Testis (tissue), 3 donors: ENCODE results near the gene OLFM1. TPM values are rescaled to one million over a fixed set of nuclear protein-coding genes. Genes with fewer than 3 reads are reported as not detected.

Experiments
- DNase-seq: peaks from one replicate; pipeline ENCODE4 v3.0.0-alpha.2; 2019
- H3K27ac ChIP-seq, 2 donors: fragments of 200-600 bp; sonication (generic); one replicate each; pipeline ENCODE4 v1.5.1; 2019
- H3K27me3 ChIP-seq: fragments of 200-600 bp; sonication (generic); one replicate; pipeline ENCODE4 v1.5.1; 2019
- H3K36me3 ChIP-seq: fragments of 200-600 bp; sonication (generic); one replicate; pipeline ENCODE4 v1.5.1; 2017; ENCODE audit warnings: low read depth; ENCODE audit errors: missing control alignments
- H3K4me1 ChIP-seq: fragments of 200-600 bp; sonication (generic); one replicate; pipeline ENCODE4 v1.5.1; 2019
- H3K4me3 ChIP-seq, 2 donors: fragments of 200-600 bp; sonication (generic); one replicate each; pipeline ENCODE4 v1.5.1; 2017 to 2019
- H3K9me3 ChIP-seq: fragments of 200-600 bp; sonication (generic); one replicate; pipeline ENCODE4 v1.5.1; 2017
- POLR2A ChIP-seq: fragments of 450-650 bp; IDR thresholded peaks from one replicate; pipeline ENCODE4 v1.6.1; 2017; ENCODE audit warnings: antibody characterized with exemption, mild to moderate bottlenecking, moderate library complexity
- WGBS, 2 donors: methylation state at CpG; one replicate each; pipeline ENCODE4 v1.1.5; 2018; 5-methylcytosine and 5-hydroxymethylcytosine counted together
- intact Hi-C: fragments of 100-400 bp; cut with DNase I; formaldehyde crosslinking; loops from one replicate; pipeline ENCODE4 v1.15.1; 2023; ENCODE audit warnings: low total_unique reads
- polyA plus RNA-seq: library from polyadenylated mRNA; stranded (reverse); fragments of 350-450 nt; fragmentation: Illumina TruSeq; extraction: RNeasy Lipid Tissue Mini Kit (QIAGEN cat#74804); gene quantifications from one replicate; pipeline ENCODE4 v1.2.3, GENCODE V29; 2014; ENCODE audit warnings: low read depth, low replicate concordance; ENCODE audit not compliant: insufficient read depth
- total RNA-seq, 2 donors: library from RNA; depleted of rRNA; stranded (reverse); fragments of >200 nt; gene quantifications; one replicate each; pipeline ENCODE4 v1.2.3, GENCODE V29; 2016
- TF ChIP-seq, protein P1 (sequence below), 3 experiments: fragments of 450-650 bp in 2 of 3; fragments of 200-600 bp in 1 of 3; sonication (generic) in 1 of 3; IDR thresholded peaks; one replicate each; pipeline ENCODE4 v1.5.1; 2016 to 2019; ENCODE audit warnings: antibody characterized with exemption in 3 of 3, mild to moderate bottlenecking in 2 of 3, moderate library complexity in 1 of 3

The OLFM1 gene
- total and polyA plus RNA-seq, 3 donors from 2014 or later: 13.9 to 24.4 (median 16.0) TPM

DNA sequence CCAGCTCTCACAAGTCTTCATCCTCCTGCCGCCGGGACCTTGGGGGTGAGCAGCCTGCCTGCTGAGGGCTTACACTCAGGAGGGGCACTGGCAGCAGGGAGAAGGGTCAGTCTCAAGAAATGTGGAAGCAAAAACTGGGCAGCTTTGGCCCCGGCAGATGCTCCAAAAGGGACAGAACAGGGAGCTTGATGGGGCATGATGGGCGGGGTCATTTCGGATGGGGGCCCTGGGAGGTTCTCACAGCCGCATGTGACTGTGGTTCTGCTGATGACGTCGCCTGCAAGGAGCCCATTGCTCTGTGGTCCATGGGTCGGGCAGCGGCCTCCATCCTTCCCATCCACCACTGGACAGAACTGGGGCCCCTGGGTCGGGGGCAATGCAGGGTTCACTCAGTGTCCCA lies 76.6 kb downstream of the OLFM1 start:
- no peak for DNase-seq
- intact Hi-C loops: no loop called here
- Histone ChIP-seq H3K27me3 (no peaks in the 10 kb centered on the region), H3K36me3 (no peaks in the 10 kb centered on the region), H3K27ac (no peak overlapping the region), H3K4me3 (no peak overlapping the region), H3K9me3 (no peaks in the 10 kb centered on the region), H3K4me1 (peaks cover 3% of the 10 kb centered on the region)
- no peak for TF ChIP-seq POLR2A
- TF ChIP-seq, protein P1, sequence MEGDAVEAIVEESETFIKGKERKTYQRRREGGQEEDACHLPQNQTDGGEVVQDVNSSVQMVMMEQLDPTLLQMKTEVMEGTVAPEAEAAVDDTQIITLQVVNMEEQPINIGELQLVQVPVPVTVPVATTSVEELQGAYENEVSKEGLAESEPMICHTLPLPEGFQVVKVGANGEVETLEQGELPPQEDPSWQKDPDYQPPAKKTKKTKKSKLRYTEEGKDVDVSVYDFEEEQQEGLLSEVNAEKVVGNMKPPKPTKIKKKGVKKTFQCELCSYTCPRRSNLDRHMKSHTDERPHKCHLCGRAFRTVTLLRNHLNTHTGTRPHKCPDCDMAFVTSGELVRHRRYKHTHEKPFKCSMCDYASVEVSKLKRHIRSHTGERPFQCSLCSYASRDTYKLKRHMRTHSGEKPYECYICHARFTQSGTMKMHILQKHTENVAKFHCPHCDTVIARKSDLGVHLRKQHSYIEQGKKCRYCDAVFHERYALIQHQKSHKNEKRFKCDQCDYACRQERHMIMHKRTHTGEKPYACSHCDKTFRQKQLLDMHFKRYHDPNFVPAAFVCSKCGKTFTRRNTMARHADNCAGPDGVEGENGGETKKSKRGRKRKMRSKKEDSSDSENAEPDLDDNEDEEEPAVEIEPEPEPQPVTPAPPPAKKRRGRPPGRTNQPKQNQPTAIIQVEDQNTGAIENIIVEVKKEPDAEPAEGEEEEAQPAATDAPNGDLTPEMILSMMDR (IDR thresholded peaks at IDR 0.05): no peak
- 77 to 78% methylated on average over 11 of the region's 11 CpGs for WGBS, 2 donors

GRCh38 chr9:135165003-135165711 lies 77.7 kb downstream of the OLFM1 start:
- TF ChIP-seq POLR2A: no peak
- TF ChIP-seq, protein P1 (IDR thresholded peaks at IDR 0.05): no peak
- H3K9me3 ChIP-seq: no peaks in the 10 kb centered on the region
- H3K4me1 ChIP-seq: peaks cover 3% of the 10 kb centered on the region
- no peak overlapping the region for H3K4me3 ChIP-seq
- H3K36me3 ChIP-seq: no peaks in the 10 kb centered on the region
- no peak overlapping the region for H3K27ac ChIP-seq
- 80 to 86% methylated on average over 18 of the region's 18 CpGs for WGBS, 2 donors
- DNase-seq: no peak
- intact Hi-C loops: no loop called here
- no peaks in the 10 kb centered on the region for H3K27me3 ChIP-seq

DNA sequence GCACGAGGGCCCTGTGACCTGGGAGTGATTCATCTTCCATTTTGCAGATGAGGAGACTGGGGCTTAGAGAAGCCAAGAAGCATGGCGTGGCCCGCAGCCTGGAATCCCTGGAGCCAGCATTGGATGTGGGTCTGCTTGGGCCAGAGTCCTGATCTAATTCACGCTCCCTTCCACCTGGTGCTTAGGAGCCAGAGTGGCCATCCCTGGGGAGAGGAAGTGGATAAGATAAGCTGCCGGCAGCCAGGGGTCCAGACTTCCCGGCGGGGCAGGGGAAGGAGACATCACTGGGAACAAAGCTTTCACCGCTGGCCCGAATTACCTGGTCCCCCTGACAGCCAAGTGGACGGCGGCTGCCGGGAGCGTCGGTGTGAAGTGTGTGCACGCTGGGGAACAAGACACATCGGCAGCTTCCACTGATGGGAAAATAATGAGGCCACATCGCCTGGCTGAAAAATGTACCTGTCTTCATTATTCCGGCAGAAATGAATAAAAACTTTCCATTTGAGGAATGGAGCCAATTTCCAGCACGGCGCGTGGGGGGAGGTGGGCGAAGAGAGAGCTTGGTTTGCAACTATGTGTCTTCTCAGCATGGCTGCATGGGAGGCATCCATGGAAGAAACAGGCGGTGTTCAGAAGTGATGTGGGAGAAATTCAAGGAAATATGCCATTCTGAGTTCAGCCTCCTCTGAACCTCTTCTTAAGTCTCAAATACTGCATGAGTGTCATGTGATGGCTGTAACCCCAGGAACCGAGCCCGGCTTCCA lies 78.5 kb downstream of the OLFM1 start:
- peak; percentile 61 for DNase-seq
- Histone ChIP-seq H3K27me3 (no peaks in the 10 kb centered on the region), H3K9me3 (no peaks in the 10 kb centered on the region), H3K36me3 (no peaks in the 10 kb centered on the region), H3K4me1 (peaks cover 3% of the 10 kb centered on the region), H3K27ac (no peak overlapping the region), H3K4me3 (no peak overlapping the region)
- WGBS, 2 donors: 71 to 79% methylated on average over 25 of the region's 25 CpGs
- no peak for TF ChIP-seq POLR2A
- TF ChIP-seq, protein P1 (IDR thresholded peaks at IDR 0.05): no peak
- intact Hi-C loops: no loop called here

DNA sequence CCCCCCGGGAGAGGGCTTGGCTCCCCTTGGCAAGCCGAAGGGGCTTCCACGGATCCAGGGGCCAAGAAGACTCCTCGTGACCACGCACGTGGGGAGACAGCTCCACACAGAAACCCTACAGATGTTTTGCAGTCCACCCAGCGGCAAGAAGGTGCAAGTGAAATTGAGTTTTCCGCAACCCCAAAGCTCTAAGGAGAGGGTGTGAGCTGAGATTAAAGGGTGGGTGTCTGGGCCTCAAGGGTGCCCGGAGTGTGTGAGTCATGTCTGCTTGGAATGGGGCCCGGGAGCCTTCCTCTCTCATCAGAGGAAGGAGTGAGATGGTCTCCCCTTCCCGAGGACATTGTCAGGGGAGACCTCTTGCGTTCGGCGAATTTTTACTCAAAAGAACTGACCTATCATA lies 79.1 kb downstream of the OLFM1 start:
- Histone ChIP-seq H3K4me3 (no peak overlapping the region), H3K27ac (no peak overlapping the region), H3K9me3 (no peaks in the 10 kb centered on the region), H3K4me1 (peaks cover 3% of the 10 kb centered on the region), H3K36me3 (no peaks in the 10 kb centered on the region), H3K27me3 (no peaks in the 10 kb centered on the region)
- WGBS, 2 donors: 87 to 100% methylated on average over 7 to 14 of the region's 14 CpGs
- intact Hi-C loops: no loop called here
- TF ChIP-seq, protein P1 (IDR thresholded peaks at IDR 0.05): no peak
- TF ChIP-seq POLR2A: no peak
- no peak for DNase-seq
